CD4-positive, alpha-beta memory T cell (primary cell): ENCODE measurements around the gene SARS1. TPM values are rescaled to one million over a fixed set of nuclear protein-coding genes. Genes with fewer than 3 reads are reported as not detected.
A peak's percentile ranks its signal among the peaks of the same experiment; 100 is the strongest.
"Not testable (repeated sequence)": the region's sequence is repeated elsewhere in the genome, so short reads cannot be mapped to it uniquely, and the experiment has no call there.

Experiments
- CTCF ChIA-PET: fragments of 350-600 bp; sonication (Branson Sonifier 250); formaldehyde crosslinking; loops from one replicate; lab custom pipeline; 2021; ENCODE audit warnings: inconsistent platforms; ENCODE audit not compliant: partially characterized antibody; lab: Charles Lee
- POLR2A ChIA-PET: fragments of 350-600 bp; sonication (Branson Sonifier 250); formaldehyde crosslinking; loops from one replicate; lab custom pipeline; 2021; ENCODE audit not compliant: partially characterized antibody; lab: Charles Lee
- DNase-seq, 5 donors: peaks; one replicate each; pipeline versions ENCODE4 v3.0.0 to v3.0.0-alpha.2; 2020 to 2022; ENCODE audit warnings: mixed read lengths in 1 of 5
- H3K27ac ChIP-seq: one replicate; pipeline ENCODE4 v1.7.0; 2013; ENCODE audit warnings: low read depth, low read length
- H3K27me3 ChIP-seq: 2 replicates; pipeline ENCODE4 v1.7.0; 2013; ENCODE audit warnings: mild to moderate bottlenecking, low read length, moderate library complexity; ENCODE audit not compliant: insufficient read depth
- H3K36me3 ChIP-seq: 2 replicates; pipeline ENCODE4 v1.7.0; 2013; ENCODE audit warnings: mild to moderate bottlenecking, low read length, moderate library complexity; ENCODE audit not compliant: insufficient read depth
- H3K4me1 ChIP-seq: 2 replicates; pipeline ENCODE4 v1.7.0; 2013; ENCODE audit warnings: mild to moderate bottlenecking, low read length, moderate library complexity; ENCODE audit not compliant: insufficient read depth
- H3K4me3 ChIP-seq, 2 donors: one replicate each; pipeline ENCODE4 v1.7.0; 2013; ENCODE audit warnings: low read length in 2 of 2, mild to moderate bottlenecking in 1 of 2
- H3K9me3 ChIP-seq, 2 donors: one replicate each; pipeline ENCODE4 v1.7.0; 2013; ENCODE audit warnings: low read length in 2 of 2, control low read depth in 1 of 2; ENCODE audit not compliant: control insufficient read depth in 1 of 2
- H3K27ac Mint-ChIP-seq, 7 donors: one replicate each; pipeline ENCODE4 v1.8.0; 2020 to 2021; ENCODE audit warnings: mixed read lengths in 7 of 7, mild to moderate bottlenecking in 6 of 7, inconsistent platforms in 3 of 7, moderate library complexity in 3 of 7
- H3K27me3 Mint-ChIP-seq, 2 donors: one replicate each; pipeline ENCODE4 v1.8.0; 2020 to 2021; ENCODE audit warnings: mixed read lengths in 2 of 2
- H3K36me3 Mint-ChIP-seq, 2 donors: one replicate each; pipeline ENCODE4 v1.8.0; 2020 to 2021; ENCODE audit warnings: mixed read lengths in 2 of 2, inconsistent platforms in 1 of 2, mild to moderate bottlenecking in 1 of 2
- H3K4me1 Mint-ChIP-seq, 4 donors: one replicate each; pipeline ENCODE4 v1.8.0; 2020 to 2021; ENCODE audit warnings: mixed read lengths in 4 of 4, mild to moderate bottlenecking in 1 of 4
- H3K4me3 Mint-ChIP-seq, 8 donors: one replicate each; pipeline ENCODE4 v1.8.0; 2020 to 2021; ENCODE audit warnings: mixed read lengths in 8 of 8, mild to moderate bottlenecking in 7 of 8, moderate library complexity in 6 of 8, inconsistent platforms in 3 of 8
- H3K9me3 Mint-ChIP-seq, 8 donors: one replicate each; pipeline ENCODE4 v1.8.0; 2020 to 2021; ENCODE audit warnings: mixed read lengths in 8 of 8, mild to moderate bottlenecking in 5 of 8, inconsistent platforms in 3 of 8, moderate library complexity in 1 of 8
- intact Hi-C: fragments of 100-400 bp; cut with micrococcal nuclease; formaldehyde crosslinking; loops from one replicate; pipeline ENCODE4 v1.15.1; 2023
- polyA plus RNA-seq, 2 donors: library from polyadenylated mRNA; unstranded; fragments of 300-500 nt; fragmentation: Illumina TruSeq; gene quantifications; one replicate each; pipeline ENCODE4 v1.2.3, GENCODE V29; 2021
- total RNA-seq, 2 experiments: library from RNA; stranded (reverse); gene quantifications; one replicate each; pipeline ENCODE4 v1.2.3, GENCODE V29; 2021

The SARS1 gene
- total and polyA plus RNA-seq, 4 experiments from 2014 or later = 153 to 199 (median 184) TPM

DNA sequence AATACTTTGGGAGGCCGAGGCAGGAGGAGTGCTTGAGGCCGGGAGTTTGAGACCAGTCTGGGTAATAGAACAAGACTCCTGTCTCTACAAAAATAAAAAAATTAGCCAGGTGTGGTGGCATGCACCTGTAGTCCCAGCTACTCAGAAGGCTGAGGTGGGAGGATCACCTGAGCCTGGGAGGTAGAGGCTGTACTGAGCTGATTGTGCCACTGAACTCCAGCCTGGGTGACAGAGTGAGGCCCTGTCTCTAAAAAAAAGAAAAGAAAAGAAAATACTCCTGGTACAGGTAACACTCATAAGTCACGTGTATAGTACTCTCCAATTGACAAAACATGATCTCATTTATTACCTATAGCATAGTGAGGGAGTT is 33.0 kb upstream of the SARS1 start:
- CTCF ChIA-PET = interaction anchor here (1.6 kb wide), 1 partner anchor 13 kb away, joined by 3 read pairs; no protein-coding TSS in a partner anchor
- H3K4me1 Mint-ChIP-seq, H3K4me1 ChIP-seq, H3K27me3 ChIP-seq, H3K9me3 ChIP-seq, POLR2A ChIA-PET, DNase-seq, H3K4me3 ChIP-seq, H3K9me3 Mint-ChIP-seq, H3K27me3 Mint-ChIP-seq, H3K36me3 ChIP-seq, intact Hi-C loops, H3K4me3 Mint-ChIP-seq, H3K27ac Mint-ChIP-seq, H3K27ac ChIP-seq: not testable (repeated sequence)
- H3K36me3 Mint-ChIP-seq = peaks cover 11 to 14% of the 10 kb centered on the region in 2 donors

DNA sequence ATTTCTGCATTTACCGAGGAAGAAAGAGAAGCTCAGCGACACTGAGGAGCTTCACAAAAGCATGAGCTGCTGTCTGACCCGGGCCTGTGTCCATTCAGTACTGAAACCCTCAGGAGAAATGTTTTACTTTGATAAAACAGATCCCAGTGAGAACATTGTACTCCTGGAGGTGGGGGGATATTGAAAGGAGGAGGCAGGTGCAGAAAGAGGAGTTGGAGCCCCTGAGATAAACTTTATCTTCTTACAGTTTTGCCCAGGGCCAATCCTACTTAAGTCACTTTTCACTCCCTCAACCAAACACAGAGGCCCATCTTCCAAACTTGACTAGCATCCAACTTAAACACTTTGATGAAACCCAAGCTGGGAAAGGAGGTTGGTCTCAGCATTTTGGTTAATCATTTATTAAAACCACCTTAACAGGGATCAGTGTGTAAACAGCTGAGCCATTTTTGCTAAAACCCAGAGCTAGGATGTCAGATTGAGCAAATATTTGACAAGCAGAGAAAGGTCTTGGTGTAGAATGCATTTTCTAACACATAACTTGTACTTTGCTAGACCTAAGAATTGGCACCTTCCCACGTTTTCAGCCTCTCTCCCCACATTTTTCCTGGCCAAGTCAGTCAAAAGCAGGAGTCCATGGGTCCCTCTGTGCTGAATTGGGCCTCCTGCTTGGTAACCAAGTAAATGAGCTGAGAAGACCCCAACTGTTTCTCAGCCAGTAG is 32.5 kb upstream of the SARS1 start:
- no peaks in the 10 kb centered on the region for H3K27me3 Mint-ChIP-seq

DNA sequence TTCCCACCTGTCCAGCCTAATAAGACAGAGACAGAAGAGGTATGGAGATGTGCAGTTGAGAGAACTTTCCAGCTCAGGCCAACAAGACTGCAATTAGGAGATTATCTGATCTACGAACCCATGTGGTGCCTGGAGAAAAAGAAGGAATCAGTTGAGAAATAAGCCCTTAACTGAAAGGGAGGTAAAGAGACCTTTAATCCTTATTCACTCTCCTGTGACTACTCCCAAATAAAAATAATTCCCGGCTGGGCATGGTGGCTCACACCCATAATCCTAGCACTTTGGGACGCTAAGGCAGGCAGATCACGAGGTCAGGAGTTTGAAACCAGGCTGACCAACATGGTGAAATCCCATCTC is 31.9 kb upstream of the SARS1 start:
- CTCF ChIA-PET = interaction anchor here (1.6 kb wide), 1 partner anchor 12 kb away, joined by 3 read pairs; no protein-coding TSS in a partner anchor
- Histone ChIP-seq H3K27ac (no peak overlapping the region), H3K4me1 (no peaks in the 10 kb centered on the region), H3K36me3 (no peaks in the 10 kb centered on the region), H3K27me3 (no peaks in the 10 kb centered on the region), H3K4me3 (no peak overlapping the region), H3K9me3 (no peaks in the 10 kb centered on the region)
- Mint-ChIP-seq H3K9me3 (peaks cover 0 to 2% (median 0%) of the 10 kb centered on the region in 8 donors), H3K27me3 (no peaks in the 10 kb centered on the region), H3K36me3 (peaks cover 5 to 7% of the 10 kb centered on the region in 2 donors), H3K4me3 (no peak overlapping the region), H3K27ac (no peak overlapping the region), H3K4me1 (no peaks in the 10 kb centered on the region)
- no peak for DNase-seq
- intact Hi-C loops = no loop called here
- POLR2A ChIA-PET = no interaction called here

More for the DNA sequence above, 32.5 kb upstream of the SARS1 start:
- Histone ChIP-seq H3K27ac (no peak overlapping the region), H3K9me3 (no peaks in the 10 kb centered on the region), H3K4me3 (no peak overlapping the region), H3K36me3 (no peaks in the 10 kb centered on the region), H3K4me1 (no peaks in the 10 kb centered on the region), H3K27me3 (no peaks in the 10 kb centered on the region)
- Mint-ChIP-seq H3K9me3 (peaks cover 0 to 2% (median 0%) of the 10 kb centered on the region in 8 donors), H3K4me3 (no peak overlapping the region), H3K36me3 (peaks cover 6 to 9% of the 10 kb centered on the region in 2 donors), H3K27ac (peak overlapping the region in 1 of 7 donors; percentile 10), H3K4me1 (no peaks in the 10 kb centered on the region)
- intact Hi-C loops = no loop called here
- ChIA-PET POLR2A (no interaction called here), CTCF (interaction anchor here (1.6 kb wide), 1 partner anchor 12 kb away, joined by 3 read pairs; no protein-coding TSS in a partner anchor)
- DNase-seq = no peak

DNA sequence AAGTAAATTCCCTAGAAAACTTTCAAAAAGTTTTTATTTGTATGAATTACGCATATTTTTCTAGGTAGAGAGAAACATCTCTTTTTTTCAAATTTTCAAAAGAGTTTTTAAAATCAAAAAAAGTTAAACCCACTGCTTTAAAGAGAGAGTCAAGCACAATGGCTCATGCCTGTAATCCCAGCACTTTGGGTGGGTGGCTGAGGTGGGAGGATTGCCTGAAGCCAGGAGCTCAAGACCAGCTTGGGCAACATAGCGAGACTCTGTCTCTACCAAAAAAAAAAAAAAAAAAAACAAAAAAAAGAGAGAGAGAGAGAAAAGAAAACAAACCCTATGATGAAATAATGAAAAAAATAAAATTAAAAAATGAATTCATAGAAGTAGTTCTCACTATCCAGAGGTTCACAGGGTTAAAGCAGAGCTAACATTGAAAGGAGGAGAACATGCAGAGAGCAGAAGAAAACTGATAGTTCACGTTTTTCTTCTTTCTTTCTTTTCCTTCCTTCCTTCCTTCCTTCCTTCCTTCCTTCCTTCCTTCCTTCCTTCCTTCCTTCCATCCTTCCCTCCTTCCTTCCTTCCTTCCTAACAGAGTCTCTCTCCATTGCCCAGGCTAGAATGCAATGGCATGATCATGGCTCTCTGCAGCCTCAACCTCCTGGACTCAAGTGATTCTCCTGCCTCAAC is 30.5 kb upstream of the SARS1 start:
- Mint-ChIP-seq H3K36me3 (peaks cover 3% of the 10 kb centered on the region in 2 donors), H3K27me3 (no peaks in the 10 kb centered on the region), H3K4me1 (no peaks in the 10 kb centered on the region), H3K9me3 (peaks cover 0 to 2% (median 0%) of the 10 kb centered on the region in 8 donors), H3K4me3 (no peak overlapping the region), H3K27ac (no peak overlapping the region)
- no peaks in the 10 kb centered on the region for H3K9me3 ChIP-seq
- ChIA-PET POLR2A (no interaction called here), CTCF (interaction anchor here (0.6 kb wide), 1 partner anchor 219 kb away, joined by 4 read pairs; no protein-coding TSS in a partner anchor)
- intact Hi-C loops = no loop called here
- no peaks in the 10 kb centered on the region for H3K4me1 ChIP-seq
- no peak for DNase-seq
- no peaks in the 10 kb centered on the region for H3K27me3 ChIP-seq
- no peaks in the 10 kb centered on the region for H3K36me3 ChIP-seq
- no peak overlapping the region for H3K27ac ChIP-seq
- no peak overlapping the region for H3K4me3 ChIP-seq

DNA sequence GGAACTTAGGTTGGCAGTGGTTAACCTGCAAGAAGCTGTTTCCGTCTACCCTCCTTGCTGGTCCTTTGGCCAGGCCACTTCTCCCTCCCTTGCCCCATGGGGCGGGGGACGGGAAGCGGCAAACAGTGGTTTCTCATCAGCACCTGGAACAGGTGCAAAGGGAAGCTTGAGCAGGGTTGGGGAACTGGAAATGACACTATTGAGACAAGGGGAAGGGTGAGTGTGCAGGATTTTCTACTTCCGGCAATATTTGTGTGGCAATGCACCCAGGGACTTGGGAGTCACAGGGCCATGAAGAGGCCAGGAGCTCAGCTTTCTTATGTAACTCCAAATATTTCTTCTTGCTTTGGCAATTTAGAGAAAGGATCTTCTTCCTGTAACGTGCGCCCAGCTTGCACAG is 29.0 kb upstream of the SARS1 start:
- Mint-ChIP-seq H3K9me3 (peaks cover 0 to 2% (median 0%) of the 10 kb centered on the region in 8 donors), H3K4me3 (no peak overlapping the region), H3K36me3 (peaks cover 0 to 5% of the 10 kb centered on the region in 2 donors), H3K27me3 (no peaks in the 10 kb centered on the region), H3K4me1 (no peaks in the 10 kb centered on the region), H3K27ac (no peak overlapping the region)
- DNase-seq = no peak
- intact Hi-C loops = no loop called here
- Histone ChIP-seq H3K4me1 (no peaks in the 10 kb centered on the region), H3K9me3 (no peaks in the 10 kb centered on the region), H3K27ac (no peak overlapping the region), H3K27me3 (no peaks in the 10 kb centered on the region), H3K4me3 (no peak overlapping the region), H3K36me3 (no peaks in the 10 kb centered on the region)
- POLR2A ChIA-PET = no interaction called here
- CTCF ChIA-PET = no interaction called here

DNA sequence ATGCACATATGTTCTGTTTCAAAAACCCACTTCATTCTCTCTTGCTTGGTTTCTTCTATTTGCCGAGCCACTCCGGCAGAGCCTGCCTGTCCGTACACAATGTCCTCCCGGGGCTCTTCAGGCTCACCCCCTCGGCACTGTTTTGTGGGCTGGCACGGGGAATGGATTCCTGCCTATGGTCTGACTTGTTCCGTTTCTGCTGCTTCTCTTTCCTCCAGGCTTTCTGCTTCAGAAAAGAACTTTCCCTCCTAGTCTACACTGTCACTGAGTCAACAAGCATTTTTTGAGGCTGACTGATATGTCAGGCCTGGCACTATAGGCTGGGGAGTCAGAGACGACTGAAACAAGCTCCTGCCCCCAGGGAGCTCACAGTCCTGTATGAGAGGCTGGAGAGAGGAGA is 28.4 kb upstream of the SARS1 start:
- intact Hi-C loops = no loop called here
- Mint-ChIP-seq H3K9me3 (peaks cover 0 to 2% (median 0%) of the 10 kb centered on the region in 8 donors), H3K27me3 (no peaks in the 10 kb centered on the region), H3K27ac (no peak overlapping the region), H3K4me1 (no peaks in the 10 kb centered on the region), H3K36me3 (peaks cover 1 to 5% of the 10 kb centered on the region in 2 donors), H3K4me3 (no peak overlapping the region)
- no peak overlapping the region for H3K4me3 ChIP-seq
- CTCF ChIA-PET = interaction anchor here (0.8 kb wide), 1 partner anchor 14 kb away, joined by 3 read pairs; no protein-coding TSS in a partner anchor
- H3K27me3 ChIP-seq = no peaks in the 10 kb centered on the region
- POLR2A ChIA-PET = no interaction called here
- H3K4me1 ChIP-seq = no peaks in the 10 kb centered on the region
- no peak for DNase-seq
- H3K36me3 ChIP-seq = no peaks in the 10 kb centered on the region
- no peaks in the 10 kb centered on the region for H3K9me3 ChIP-seq
- no peak overlapping the region for H3K27ac ChIP-seq

DNA sequence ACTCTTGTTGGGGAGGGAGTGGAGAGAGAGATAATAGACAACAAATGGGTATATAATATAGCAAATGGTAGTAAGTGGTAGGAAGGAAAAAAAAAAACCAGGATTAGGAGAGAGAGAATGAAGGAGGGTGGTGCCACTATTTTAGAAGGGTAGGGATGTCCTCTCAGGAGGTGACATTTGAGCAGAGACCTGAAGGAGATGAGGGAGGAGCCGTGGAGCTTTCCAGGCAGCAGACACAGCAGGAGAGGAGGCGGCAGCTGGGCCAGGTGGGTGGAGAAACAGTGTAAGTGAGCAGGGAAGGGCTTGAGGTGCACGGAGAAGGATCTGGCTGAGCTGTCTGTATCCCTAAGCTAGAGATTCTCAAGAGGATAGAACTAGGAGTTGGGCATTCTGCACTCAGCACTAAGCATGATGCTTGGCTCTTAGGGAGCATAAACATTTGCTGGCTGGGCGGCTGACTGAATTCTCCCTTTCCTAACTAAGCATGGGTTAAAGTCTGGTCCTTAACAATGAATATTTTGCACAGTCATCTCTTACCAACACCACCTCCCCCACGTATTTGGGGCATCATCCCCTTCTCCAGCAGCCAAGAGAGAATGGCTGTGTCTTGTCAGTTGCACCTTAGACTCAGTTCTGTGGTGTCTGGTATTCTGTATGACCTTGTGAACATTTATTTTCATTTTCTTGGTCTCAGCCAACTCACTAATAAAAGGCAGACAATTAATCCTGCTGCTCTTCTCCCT is 27.6 kb upstream of the SARS1 start:
- ChIA-PET CTCF (interaction anchor here (0.8 to 1.1 kb wide), 2 partner anchors 10 to 14 kb away, joined by 3 read pairs; no protein-coding TSS in a partner anchor), POLR2A (no interaction called here)
- Mint-ChIP-seq H3K4me1 (peaks cover 0 to 3% (median 0%) of the 10 kb centered on the region in 4 donors), H3K27me3 (no peaks in the 10 kb centered on the region), H3K9me3 (peaks cover 0 to 2% (median 0%) of the 10 kb centered on the region in 8 donors), H3K27ac (no peak overlapping the region), H3K4me3 (no peak overlapping the region), H3K36me3 (peaks cover 9 to 12% of the 10 kb centered on the region in 2 donors)
- Histone ChIP-seq H3K4me3 (no peak overlapping the region), H3K36me3 (no peaks in the 10 kb centered on the region), H3K9me3 (no peaks in the 10 kb centered on the region), H3K27me3 (no peaks in the 10 kb centered on the region), H3K4me1 (no peaks in the 10 kb centered on the region), H3K27ac (no peak overlapping the region)
- no peak for DNase-seq
- intact Hi-C loops = no loop called here
